Measurements from ENCODE around the gene HERC2. TPM values are rescaled to one million over a fixed set of nuclear protein-coding genes. Genes with fewer than 3 reads are reported as not detected.

HERC2 gene
- total and polyA plus RNA-seq, 2 of the 8 experiments (the other 6 are each of a cell fraction or from before 2014, with no cell fraction given) = 83.0 to 88.7 TPM

GRCh38 chr15:28130651-28131050 lies 191.3 kb downstream of the HERC2 start:
- Histone ChIP-seq H4K5ac (ENCODE audit: insufficient read length, low read depth, low read length) (no peak overlapping the region), H2BK12ac (ENCODE audit: low read depth, low read length) (no peak overlapping the region), H4K91ac (replicated peaks; ENCODE audit: insufficient read length, low read length) (no peak overlapping the region), H3K79me2 (ENCODE audit: control insufficient read depth in 1 of 2, insufficient read depth in 2 of 2, low read length in 2 of 2) (no peaks in the 10 kb centered on the region; a peak in 1 of 4 replicates), H3K27ac (ENCODE audit: low read depth, low read length) (no peak overlapping the region), H3K4me1 (replicated peaks in 1 of 4; ENCODE audit: control insufficient read depth in 3 of 4, insufficient read depth in 4 of 4, low read length in 3 of 4) (peaks cover 0 to 8% (median 4%) of the 10 kb centered on the region in 4 experiments; a peak in 5 of 7 replicates), H2BK15ac (ENCODE audit: low read length) (no peak overlapping the region), H2AK5ac (ENCODE audit: low read depth, low read length) (no peak overlapping the region), H3K36me3 (ENCODE audit: control insufficient read depth in 2 of 4, insufficient read depth in 4 of 4, low read length in 3 of 4) (peaks cover 6 to 33% (median 18%) of the 10 kb centered on the region in 4 experiments; a peak in 7 of 8 replicates), H3K4me2 (ENCODE audit: insufficient read depth in 1 of 2, low read depth in 2 of 2, low read length in 2 of 2) (no peak overlapping the region), H2BK5ac (ENCODE audit: low read depth, low read length) (no peak overlapping the region; the same call in 1 of the 2 replicates), H2AFZ (ENCODE audit: low read length) (no peak overlapping the region), H4K20me1 (replicated peaks in 1 of 2; ENCODE audit: control insufficient read depth in 1 of 2, insufficient read depth in 2 of 2, low read length in 2 of 2) (peaks cover 4 to 5% of the 10 kb centered on the region in 2 experiments), H3K9ac (replicated peaks in 1 of 4; ENCODE audit: extremely low read depth in 1 of 4, low read depth in 3 of 4, low read length in 3 of 4) (no peak overlapping the region), H3K23me2 (ENCODE audit: low read depth, low read length) (0 out of 2 replicates have a peak, but pooled peaks cover 1% of the 10 kb centered on the region), H3K4ac (replicated peaks; ENCODE audit: insufficient read length, low read depth, low read length) (no peak overlapping the region), H3K18ac (ENCODE audit: extremely low read depth, low read length) (no peak overlapping the region), H3K9me3 (ENCODE audit: insufficient read depth in 2 of 2, low read depth in 1 of 2, low read length in 1 of 2) (no peaks in the 10 kb centered on the region), H3K14ac (ENCODE audit: insufficient read length) (no peak overlapping the region), H2BK120ac (replicated peaks; ENCODE audit: low read depth, low read length) (no peak overlapping the region), H3K56ac (replicated peaks; ENCODE audit: insufficient read length, low read depth, low read length) (no peak overlapping the region), H2BK20ac (ENCODE audit: low read length) (no peak overlapping the region), H4K8ac (ENCODE audit: extremely low read depth, insufficient read depth, low read length) (no peak overlapping the region), H3K27me3 (replicated peaks in 1 of 4; ENCODE audit: control insufficient read depth in 3 of 4, extremely low read depth in 1 of 4, insufficient read depth in 3 of 4, low read length in 3 of 4) (no peaks in the 10 kb centered on the region), H3K79me1 (ENCODE audit: low read depth, low read length) (peaks cover 2% of the 10 kb centered on the region; the same call in 1 of the 2 replicates), H3K23ac (ENCODE audit: insufficient read length) (no peak overlapping the region), H3K4me3 (ENCODE audit: extremely low read depth in 1 of 4, insufficient read depth in 2 of 4, low read depth in 3 of 4, low read length in 4 of 4) (no peak overlapping the region)
- ChIA-PET CTCF (ENCODE audit: partially characterized antibody) (no interaction called here), POLR2A (ENCODE audit: partially characterized antibody) (no interaction called here)
- TF ChIP-seq CBX8 (IDR thresholded peaks at IDR 0.05; ENCODE audit: borderline replicate concordance, low read depth, low read length) (no peak), SP4 (IDR thresholded peaks at IDR 0.05; ENCODE audit: low read length) (no peak), E2F6 (IDR thresholded peaks at IDR 0.05) (no peak), NRF1 (IDR thresholded peaks at IDR 0.05; ENCODE audit: low read depth, low read length) (no peak), JUND (IDR thresholded peaks at IDR 0.05; ENCODE audit: low read length) (no peak), PHF8 (conservative IDR thresholded peaks at IDR 0.05; ENCODE audit: low read depth, low read length) (no peak), RBBP5 (IDR thresholded peaks at IDR 0.05; ENCODE audit: borderline replicate concordance, low read depth, low read length) (no peak), SAP30 (IDR thresholded peaks at IDR 0.05; ENCODE audit: insufficient read depth, insufficient replicate concordance, low read length) (no peak), SUZ12 (IDR thresholded peaks at IDR 0.05; ENCODE audit: low read length) (no peak), KDM1A (IDR thresholded peaks at IDR 0.05; ENCODE audit: borderline replicate concordance, low read length) (no peak)
- DNase-seq (ENCODE audit: low read depth in 1 of 2, low spot score in 2 of 2) (no peak), FAIRE-seq (no peak)
- WGBS, 2 experiments (ENCODE audit: extremely low coverage in 1 of 2, insufficient coverage in 1 of 2, insufficient read length in 1 of 2, insufficient replicate concordance in 2 of 2, low coverage in 1 of 2, low lambda C conversion rate in 2 of 2, missing lambda C conversion rate in 1 of 2) = 97% methylated on average over 5 of the region's 7 CpGs; no CpG with 5 or more reads in 1 of the 2 experiments
